Smooth muscle cell (in vitro differentiated cells): ENCODE measurements around the gene KIF23. TPM values are rescaled to one million over a fixed set of nuclear protein-coding genes. Genes with fewer than 3 reads are reported as not detected.

ENCODE experiments used
- DNase-seq: peaks from one replicate; lab custom pipeline; 2025; ENCODE audit not compliant: unreplicated experiment; lab: John Stamatoyannopoulos, UW
- H2AFZ ChIP-seq: fragments of 200-600 bp; sonication (generic); 2 replicates; pipeline ENCODE4 v1.6.0; 2016; ENCODE audit warnings: antibody characterized with exemption, low read depth, mild to moderate bottlenecking
- H3F3A ChIP-seq: fragments of 200-600 bp; sonication (generic); 2 replicates; pipeline ENCODE4 v1.6.0; 2017; ENCODE audit warnings: antibody characterized with exemption, low read depth
- H3K27ac ChIP-seq: fragments of 200-600 bp; sonication (generic); 2 replicates; pipeline ENCODE4 v1.5.1; 2016; ENCODE audit warnings: low read depth, mild to moderate bottlenecking
- H3K27me3 ChIP-seq: fragments of 200-600 bp; sonication (generic); 2 replicates; pipeline ENCODE4 v1.6.1; 2016; ENCODE audit warnings: low read depth, mild to moderate bottlenecking
- H3K36me3 ChIP-seq: fragments of 200-600 bp; sonication (generic); 2 replicates; pipeline ENCODE4 v1.5.1; 2016; ENCODE audit warnings: low read depth
- H3K4me1 ChIP-seq: fragments of 200-600 bp; sonication (generic); 2 replicates; pipeline ENCODE4 v1.5.1; 2016; ENCODE audit warnings: low read depth
- H3K4me2 ChIP-seq: fragments of 200-600 bp; sonication (generic); 2 replicates; pipeline ENCODE4 v1.6.0; 2016; ENCODE audit warnings: mild to moderate bottlenecking
- H3K4me3 ChIP-seq: fragments of 200-600 bp; sonication (generic); 2 replicates; pipeline ENCODE4 v1.5.1; 2016; ENCODE audit warnings: mild to moderate bottlenecking
- H3K79me2 ChIP-seq: fragments of 200-600 bp; sonication (generic); 2 replicates; pipeline ENCODE4 v1.6.0; 2016; ENCODE audit warnings: low read depth, mild to moderate bottlenecking
- H3K9ac ChIP-seq: fragments of 200-600 bp; sonication (generic); 2 replicates; pipeline ENCODE4 v1.6.0; 2016; ENCODE audit warnings: low read depth
- H3K9me3 ChIP-seq: fragments of 200-600 bp; sonication (generic); replicated peaks from 2 replicates; pipeline ENCODE4 v1.5.1; 2016; ENCODE audit warnings: low read depth
- H4K20me1 ChIP-seq: fragments of 200-600 bp; sonication (generic); 2 replicates; pipeline ENCODE4 v1.6.0; 2016; ENCODE audit warnings: low read depth
- WGBS: methylation state at CpG from one replicate; pipeline ENCODE4 v1.1.7; 2016; ENCODE audit warnings: low lambda C conversion rate; 5-methylcytosine and 5-hydroxymethylcytosine counted together
- polyA plus RNA-seq: library from polyadenylated mRNA; unstranded; fragments of >200 nt; fragmentation: Nextera tagmentation; extraction: Ambion mirVana; gene quantifications from 2 replicates; pipeline ENCODE4 v1.2.1, GENCODE V29; 2016
- total RNA-seq: library from RNA; depleted of rRNA; stranded (reverse); fragments of >200 nt; gene quantifications from 2 replicates; pipeline ENCODE4 v1.2.3, GENCODE V29; 2014
- TF ChIP-seq, protein P1 (sequence below): fragments of 200-600 bp; sonication (generic); IDR thresholded peaks from 2 replicates; pipeline ENCODE4 v1.5.1; 2017; ENCODE audit warnings: borderline replicate concordance, mild to moderate bottlenecking, antibody characterized with exemption; ENCODE audit not compliant: insufficient read depth, poor library complexity, severe bottlenecking

The KIF23 gene
- total and polyA plus RNA-seq, 2 experiments from 2014 or later: 14.3 to 44.1 TPM

- Histone ChIP-seq H3K36me3 (no peaks in the 10 kb centered on the region), H3K9me3 (no peaks in the 10 kb centered on the region), H4K20me1 (no peaks in the 10 kb centered on the region), H3K27me3 (no peaks in the 10 kb centered on the region), H2AFZ (no peak overlapping the region), H3K79me2 (no peaks in the 10 kb centered on the region), H3K4me1 (peaks cover 14% of the 10 kb centered on the region), H3K9ac (no peak overlapping the region), H3K4me2 (no peak overlapping the region), H3K27ac (no peak overlapping the region), H3K4me3 (no peak overlapping the region), H3F3A (peaks cover 14% of the 10 kb centered on the region)
- no peak for DNase-seq
- TF ChIP-seq, protein P1, sequence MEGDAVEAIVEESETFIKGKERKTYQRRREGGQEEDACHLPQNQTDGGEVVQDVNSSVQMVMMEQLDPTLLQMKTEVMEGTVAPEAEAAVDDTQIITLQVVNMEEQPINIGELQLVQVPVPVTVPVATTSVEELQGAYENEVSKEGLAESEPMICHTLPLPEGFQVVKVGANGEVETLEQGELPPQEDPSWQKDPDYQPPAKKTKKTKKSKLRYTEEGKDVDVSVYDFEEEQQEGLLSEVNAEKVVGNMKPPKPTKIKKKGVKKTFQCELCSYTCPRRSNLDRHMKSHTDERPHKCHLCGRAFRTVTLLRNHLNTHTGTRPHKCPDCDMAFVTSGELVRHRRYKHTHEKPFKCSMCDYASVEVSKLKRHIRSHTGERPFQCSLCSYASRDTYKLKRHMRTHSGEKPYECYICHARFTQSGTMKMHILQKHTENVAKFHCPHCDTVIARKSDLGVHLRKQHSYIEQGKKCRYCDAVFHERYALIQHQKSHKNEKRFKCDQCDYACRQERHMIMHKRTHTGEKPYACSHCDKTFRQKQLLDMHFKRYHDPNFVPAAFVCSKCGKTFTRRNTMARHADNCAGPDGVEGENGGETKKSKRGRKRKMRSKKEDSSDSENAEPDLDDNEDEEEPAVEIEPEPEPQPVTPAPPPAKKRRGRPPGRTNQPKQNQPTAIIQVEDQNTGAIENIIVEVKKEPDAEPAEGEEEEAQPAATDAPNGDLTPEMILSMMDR: no peak
- WGBS: 89% methylated on average over 6 of the region's 6 CpGs
Measured at GRCh38 chr15:69472562-69472961, 58.4 kb downstream of the KIF23 start.

GRCh38 chr15:69474291-69474690 is 60.1 kb downstream of the KIF23 start:
- Histone ChIP-seq H3K36me3 (no peaks in the 10 kb centered on the region), H4K20me1 (no peaks in the 10 kb centered on the region), H3K4me3 (no peak overlapping the region), H3K9me3 (no peaks in the 10 kb centered on the region), H3K4me2 (no peak overlapping the region), H3F3A (peaks cover 5% of the 10 kb centered on the region), H3K4me1 (peaks cover 5% of the 10 kb centered on the region), H3K9ac (no peak overlapping the region), H3K79me2 (no peaks in the 10 kb centered on the region), H2AFZ (no peak overlapping the region), H3K27me3 (no peaks in the 10 kb centered on the region), H3K27ac (no peak overlapping the region)
- 34% methylated on average over 5 of the region's 5 CpGs for WGBS
- TF ChIP-seq, protein P1: no peak
- DNase-seq: no peak

GRCh38 chr15:69474846-69475455 is 60.8 kb downstream of the KIF23 start:
- no peak overlapping the region for H3K27ac ChIP-seq
- no peaks in the 10 kb centered on the region for H3F3A ChIP-seq
- H3K79me2 ChIP-seq: no peaks in the 10 kb centered on the region
- H2AFZ ChIP-seq: no peak overlapping the region
- no peaks in the 10 kb centered on the region for H3K27me3 ChIP-seq
- H3K4me2 ChIP-seq: no peak overlapping the region
- TF ChIP-seq, protein P1: peak; percentile 21
- no peak overlapping the region for H3K4me3 ChIP-seq
- H3K4me1 ChIP-seq: no peaks in the 10 kb centered on the region
- H3K9ac ChIP-seq: no peak overlapping the region
- H3K9me3 ChIP-seq: no peaks in the 10 kb centered on the region
- H4K20me1 ChIP-seq: no peaks in the 10 kb centered on the region
- H3K36me3 ChIP-seq: no peaks in the 10 kb centered on the region
- no peak for DNase-seq
- WGBS: 81% methylated on average over 7 of the region's 7 CpGs

DNA sequence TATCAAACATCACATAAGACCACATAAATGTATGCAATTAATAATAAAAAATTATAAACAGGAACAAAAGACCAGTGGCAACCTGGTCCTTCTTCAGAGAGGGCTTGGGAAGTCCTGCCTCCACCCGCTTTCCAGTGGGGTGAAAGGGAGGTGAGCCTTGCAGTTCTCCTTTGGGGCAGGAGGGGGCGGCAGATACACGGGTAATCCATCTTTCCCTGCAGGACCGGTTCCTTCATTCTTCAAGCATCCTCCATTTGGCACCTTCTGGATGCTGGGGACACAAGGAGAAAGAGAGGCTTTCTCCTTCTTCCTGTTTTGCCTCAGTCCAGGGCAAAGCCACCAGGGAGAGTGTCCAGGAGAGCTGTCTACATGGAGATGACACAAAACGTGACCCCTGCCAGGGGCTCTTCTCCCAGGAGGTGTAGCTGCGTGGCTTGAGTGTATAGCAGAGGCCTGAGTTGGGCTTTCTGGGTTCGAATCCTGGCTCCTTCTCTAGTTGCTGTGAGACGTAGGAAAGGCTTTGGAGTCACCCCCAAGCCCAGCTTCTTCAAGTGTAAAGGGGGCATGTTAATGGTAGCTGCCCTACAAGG is 61.7 kb downstream of the KIF23 start:
- peak; percentile 49 for DNase-seq
- no peaks in the 10 kb centered on the region for H3K79me2 ChIP-seq

More for the DNA sequence above, 61.7 kb downstream of the KIF23 start:
- Histone ChIP-seq H3K9me3 (no peaks in the 10 kb centered on the region), H3K27ac (no peak overlapping the region), H2AFZ (no peak overlapping the region), H3F3A (no peaks in the 10 kb centered on the region), H3K4me3 (no peak overlapping the region), H3K4me1 (no peaks in the 10 kb centered on the region), H3K9ac (no peak overlapping the region), H4K20me1 (no peaks in the 10 kb centered on the region), H3K36me3 (no peaks in the 10 kb centered on the region), H3K4me2 (no peak overlapping the region), H3K27me3 (no peaks in the 10 kb centered on the region)
- 41% methylated on average over 8 of the region's 8 CpGs for whole genome bisulfite sequencing
- TF ChIP-seq, protein P1: peak; percentile 99
